ENCODE results near the gene TNIP2.

DNA sequence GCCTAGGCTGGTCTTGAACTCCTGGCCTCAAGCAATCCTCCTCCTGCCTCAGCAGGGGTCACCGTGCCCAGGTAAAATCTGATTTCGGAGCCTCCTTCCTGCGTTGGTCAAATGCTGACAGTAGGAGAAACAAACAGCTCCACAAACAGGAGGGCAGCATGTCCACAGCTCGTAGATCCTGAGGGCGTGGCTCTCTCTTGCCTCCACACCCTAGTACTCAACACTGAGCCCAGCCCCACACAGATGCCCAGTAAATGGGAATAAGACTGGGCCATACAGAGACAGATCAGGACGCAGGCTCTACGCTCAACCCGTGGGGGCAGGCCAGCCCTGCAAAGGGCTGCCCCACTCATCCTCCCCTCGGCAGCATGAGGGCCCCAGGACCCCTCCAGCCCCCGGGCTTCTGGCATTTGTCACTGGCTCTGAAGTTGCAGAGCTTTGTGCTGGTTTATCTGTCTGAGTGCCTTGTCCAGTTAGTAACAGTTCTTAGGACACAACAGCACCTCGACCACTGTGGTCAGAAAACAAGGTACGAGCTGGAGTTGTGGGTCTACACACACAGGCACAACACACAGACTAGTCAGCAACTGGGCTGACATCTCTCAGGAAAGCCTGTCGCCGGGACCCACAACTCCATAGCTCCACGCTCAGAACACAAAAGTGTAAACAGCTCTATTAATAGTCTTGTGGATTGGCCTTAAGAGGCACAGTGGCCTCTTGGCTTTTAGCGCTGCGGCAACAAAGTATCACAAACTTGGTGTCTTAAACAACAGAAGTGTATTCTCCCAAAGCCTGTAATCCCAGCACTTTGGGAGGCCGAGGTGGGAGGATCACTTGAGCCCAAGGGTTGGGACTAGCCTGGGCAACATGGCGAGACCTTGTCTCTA lies 5.2 kb downstream of the TNIP2 start:
- TF ChIP-seq EZH2 (IDR thresholded peaks at IDR 0.05) (no peak), POLR2AphosphoS5 (IDR thresholded peaks at IDR 0.05; ENCODE audit: borderline replicate concordance, low read depth, low read length) (no peak), FOXP2 (optimal IDR thresholded peaks at IDR 0.05; ENCODE audit: control extremely low read depth, extremely low read length, insufficient read depth) (no peak)
